GM21529 (cell line): ENCODE measurements around the gene ADAM12.
A peak's percentile ranks its signal among the peaks of the same experiment; 100 is the strongest.
"Not testable (repeated sequence)": the region's sequence is repeated elsewhere in the genome, so short reads cannot be mapped to it uniquely, and the experiment has no call there.

Experiments used
- ATAC-seq: cut with Tn5 transposase; IDR thresholded peaks from one replicate; pipeline ENCODE4 v1.9.1; 2021; ENCODE audit not compliant: unreplicated experiment

ADAM12 gene

DNA sequence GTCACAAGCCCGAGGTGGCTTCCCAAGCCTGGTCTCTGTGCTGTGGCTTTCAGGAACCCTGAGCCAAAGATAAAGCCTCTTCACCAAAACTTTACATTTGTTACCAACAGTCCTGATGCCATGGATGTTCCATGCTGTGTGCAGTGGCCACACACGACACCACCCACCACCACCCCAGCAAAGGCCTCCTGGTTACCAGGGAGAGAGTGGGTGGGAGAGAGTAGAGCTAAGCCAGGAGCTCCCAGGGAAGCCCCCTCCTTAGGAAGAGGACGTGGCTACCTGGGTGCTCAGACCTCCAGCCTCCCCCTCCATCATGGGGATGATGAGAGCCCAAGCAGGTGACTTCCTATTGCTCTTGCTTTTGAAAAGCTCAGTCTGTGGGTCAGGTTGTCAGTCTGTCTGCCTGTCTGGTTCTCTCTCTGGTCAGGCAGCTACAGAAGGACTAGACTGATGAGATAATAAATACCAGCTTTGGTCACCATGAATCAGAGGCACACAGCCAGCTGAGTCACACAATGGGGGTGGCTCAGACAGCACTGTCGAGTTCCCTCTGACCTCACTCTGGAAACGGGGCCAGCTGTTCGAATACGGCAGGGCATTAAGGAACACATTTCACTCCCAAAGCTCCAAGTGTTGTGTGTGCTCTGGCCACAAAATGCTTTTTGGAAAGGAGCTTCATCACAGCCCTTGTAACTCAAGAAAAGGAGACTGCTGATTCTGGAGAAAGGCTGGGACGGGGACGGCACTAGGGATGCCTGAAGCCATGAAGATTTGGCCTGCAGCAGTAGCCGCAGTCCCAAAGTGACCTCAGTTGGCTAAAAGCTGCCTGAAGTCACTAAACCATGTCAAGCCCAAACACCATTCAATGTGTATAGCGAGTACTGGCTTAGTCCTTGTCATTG, 325.9 kb downstream of the ADAM12 start:
- ATAC-seq = no peak

- no peak for ATAC-seq
Observed at GRCh38 chr10:126061526-126061925, 326.8 kb downstream of the ADAM12 start.

DNA sequence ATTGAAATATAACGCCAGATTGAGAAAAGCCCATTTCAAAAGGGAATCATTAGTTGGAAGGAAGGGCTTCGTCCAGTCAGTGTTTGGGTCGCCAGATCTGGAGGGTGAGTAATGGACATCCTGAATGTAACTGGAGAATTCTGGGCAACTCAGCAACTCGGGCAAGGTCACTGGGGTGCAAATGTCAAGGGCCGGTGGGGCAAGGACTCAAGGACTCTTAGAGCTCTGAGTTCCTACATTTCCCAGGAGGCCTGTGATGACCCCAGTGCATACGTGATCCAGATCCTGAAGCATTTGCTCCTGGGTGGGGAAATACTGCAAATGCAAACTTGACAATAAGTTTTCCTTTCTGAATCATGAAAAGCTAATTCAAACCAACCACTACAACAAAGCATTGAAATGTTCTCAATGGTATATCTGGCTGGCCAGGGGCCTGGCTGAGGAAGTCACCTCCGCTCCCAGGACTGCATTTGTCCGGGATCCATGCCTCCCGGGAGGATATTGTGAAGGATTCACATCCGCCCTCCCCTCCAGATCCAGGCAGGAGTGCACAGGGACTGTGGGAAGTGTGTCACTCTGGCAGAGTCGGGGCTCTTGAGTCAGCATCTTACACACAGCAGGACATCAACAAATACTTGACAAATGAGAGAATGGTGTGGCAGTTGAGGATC, 327.9 kb downstream of the ADAM12 start:
- ATAC-seq = no peak

DNA sequence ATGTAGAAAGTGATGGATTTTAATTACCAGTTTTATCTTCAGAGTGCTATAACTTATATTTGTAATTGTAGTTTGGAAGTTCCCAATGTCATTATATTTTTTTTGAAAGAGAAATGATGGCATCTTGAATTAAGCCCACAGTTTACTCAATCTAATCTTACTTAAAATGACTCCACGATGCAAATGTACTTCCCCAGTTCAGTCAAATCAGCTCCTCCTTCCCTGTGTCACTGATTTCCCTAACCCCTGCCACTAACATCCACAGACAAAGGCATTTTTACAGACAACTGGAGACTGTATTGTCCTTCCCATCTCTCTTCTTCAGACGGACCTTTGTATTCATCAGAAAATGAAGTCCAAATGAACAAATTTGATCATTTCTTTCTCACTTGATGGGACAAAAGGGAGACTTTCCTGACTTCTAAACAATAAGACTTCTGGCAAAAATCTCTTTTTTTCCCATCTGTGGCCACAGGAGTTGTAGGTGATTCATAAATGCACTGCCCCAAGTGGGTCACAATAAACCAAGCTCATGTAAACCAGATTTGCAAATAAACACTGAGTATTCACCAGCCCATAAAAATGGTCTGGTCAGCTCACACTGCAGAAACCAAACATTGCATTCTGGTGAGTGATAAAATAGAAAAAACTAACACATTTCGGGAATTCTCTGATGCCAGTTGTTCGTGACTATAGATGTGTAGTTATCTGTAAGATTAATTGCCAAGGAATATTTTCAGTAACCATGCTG, 329.0 kb downstream of the ADAM12 start:
- ATAC-seq = no peak

- ATAC-seq = no peak
Observed at GRCh38 chr10:126058507-126058906, 329.8 kb downstream of the ADAM12 start.

DNA sequence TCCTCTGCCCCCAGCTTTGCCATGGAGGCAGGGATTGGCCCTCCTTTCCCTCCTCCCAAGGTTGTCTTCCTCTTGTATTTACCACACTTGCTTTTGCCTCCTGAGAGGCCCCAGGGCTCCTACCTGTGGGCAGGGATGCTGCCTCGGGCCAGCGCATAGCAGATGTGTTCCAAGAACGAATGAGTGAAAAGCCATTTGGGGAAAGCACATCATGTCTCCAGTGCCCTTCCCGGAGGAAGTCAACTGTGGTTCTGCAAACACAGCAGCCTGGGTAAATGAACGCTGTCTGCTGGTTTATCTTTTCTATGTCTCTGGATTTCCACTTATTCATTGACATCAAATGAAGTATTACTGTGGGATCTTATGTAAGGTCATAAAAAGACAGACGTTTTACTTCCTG, 330.2 kb downstream of the ADAM12 start:
- no peak for ATAC-seq

DNA sequence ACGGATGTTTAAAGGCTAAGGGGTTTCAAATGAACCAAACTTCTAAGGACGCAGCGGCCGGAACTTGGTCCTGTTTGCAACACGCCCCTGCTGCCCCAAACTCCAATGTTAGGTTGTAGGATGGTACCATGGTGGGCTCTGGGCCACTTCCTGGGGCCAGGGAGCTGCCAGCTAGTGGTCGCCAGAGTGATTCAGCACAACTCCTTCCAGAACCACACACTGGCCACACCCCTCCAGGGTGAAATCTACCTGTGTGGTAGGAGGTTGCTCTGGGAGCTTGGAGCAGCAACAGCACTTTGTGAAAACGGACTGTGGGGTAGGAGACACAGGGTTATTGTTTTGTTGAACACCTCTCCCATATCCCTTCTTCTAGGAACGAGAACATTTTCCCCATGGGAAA, 330.8 kb downstream of the ADAM12 start:
- ATAC-seq = no peak

GRCh38 chr10:126054191-126054590, 334.1 kb downstream of the ADAM12 start:
- no peak for ATAC-seq

GRCh38 chr10:126052171-126052570, 336.1 kb downstream of the ADAM12 start:
- no peak for ATAC-seq

DNA sequence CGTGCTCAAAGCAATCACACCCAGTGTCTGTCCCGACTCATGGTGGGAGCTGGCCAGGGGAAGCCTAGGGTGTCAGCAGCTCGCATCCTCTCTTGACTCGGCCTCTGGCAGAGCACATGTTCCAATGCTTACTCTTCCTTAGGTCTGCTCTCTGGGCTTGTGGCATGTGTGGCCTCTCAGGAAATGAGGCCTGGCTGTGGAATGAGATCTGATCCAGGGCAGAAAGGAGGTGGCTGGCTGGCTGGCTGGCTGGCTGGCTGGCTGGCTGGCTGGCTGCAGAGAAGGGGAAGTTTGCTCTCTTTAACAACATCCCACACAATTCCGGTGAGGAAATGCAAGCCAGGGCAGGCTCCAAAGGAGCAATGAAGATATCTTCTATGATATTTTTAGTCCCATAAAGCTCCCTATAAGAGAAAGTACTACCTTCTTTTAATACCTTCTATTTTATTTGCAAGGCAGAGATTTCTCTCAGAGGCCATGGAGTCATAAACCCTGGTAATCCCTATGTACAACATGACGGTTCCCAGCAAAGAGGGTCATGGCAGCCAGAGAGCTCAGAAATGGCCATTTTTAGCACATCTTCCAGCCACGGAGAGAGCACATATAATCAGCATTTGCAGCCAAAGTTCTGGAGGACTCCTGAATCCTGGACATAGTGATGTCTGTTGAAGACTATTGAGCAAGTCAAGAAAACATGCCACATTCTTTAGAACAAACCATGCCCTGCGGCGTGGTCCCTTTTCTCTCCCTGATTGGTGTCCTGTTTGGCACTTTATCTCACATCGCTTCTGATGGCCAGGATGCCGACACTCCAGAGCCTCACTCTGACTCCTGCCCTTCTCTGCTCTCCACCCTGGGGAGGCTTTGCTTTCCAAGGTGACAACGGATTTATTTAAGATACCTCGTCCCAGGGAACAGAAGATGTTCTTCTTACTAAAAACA, 338.2 kb downstream of the ADAM12 start:
- ATAC-seq = no peak

DNA sequence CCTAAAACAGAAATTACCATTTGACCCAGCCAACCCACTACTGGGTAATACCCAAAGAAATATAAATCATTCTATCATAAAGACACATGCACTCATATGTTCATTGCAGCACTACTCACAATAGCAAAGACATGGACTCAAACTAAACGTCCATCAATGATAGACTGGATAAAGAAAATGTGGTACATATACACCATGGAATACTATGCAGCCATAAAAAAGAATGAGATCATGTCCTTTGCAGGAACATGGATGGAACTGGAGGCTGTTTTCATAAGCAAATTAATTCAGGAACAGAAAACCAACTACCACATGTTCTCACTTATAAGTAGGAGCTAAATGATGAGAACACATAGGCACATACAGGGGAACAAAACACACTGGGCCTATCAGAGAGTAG, 340.5 kb downstream of the ADAM12 start:
- ATAC-seq = not testable (repeated sequence)

DNA sequence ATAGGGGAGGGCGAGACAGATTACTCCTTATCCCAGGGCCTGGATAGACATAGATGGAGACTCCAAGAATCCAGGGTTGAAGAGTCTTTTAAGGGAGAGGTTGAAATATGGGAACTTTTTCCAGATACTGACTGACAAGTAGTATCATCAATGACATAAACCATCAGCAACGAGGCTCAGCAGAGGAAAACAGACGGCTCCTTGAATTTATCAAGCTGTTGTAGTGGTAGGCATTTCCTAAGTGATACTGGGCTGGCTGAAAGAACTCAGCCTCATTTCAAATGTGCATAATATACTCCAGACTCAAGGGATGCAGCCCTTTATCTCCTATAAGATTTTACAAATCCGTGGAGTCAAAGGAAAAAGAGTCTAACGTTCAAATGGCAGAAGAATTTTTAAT, 341.4 kb downstream of the ADAM12 start:
- no peak for ATAC-seq

- no peak for ATAC-seq
Observed at GRCh38 chr10:126045861-126046260, 342.4 kb downstream of the ADAM12 start.

DNA sequence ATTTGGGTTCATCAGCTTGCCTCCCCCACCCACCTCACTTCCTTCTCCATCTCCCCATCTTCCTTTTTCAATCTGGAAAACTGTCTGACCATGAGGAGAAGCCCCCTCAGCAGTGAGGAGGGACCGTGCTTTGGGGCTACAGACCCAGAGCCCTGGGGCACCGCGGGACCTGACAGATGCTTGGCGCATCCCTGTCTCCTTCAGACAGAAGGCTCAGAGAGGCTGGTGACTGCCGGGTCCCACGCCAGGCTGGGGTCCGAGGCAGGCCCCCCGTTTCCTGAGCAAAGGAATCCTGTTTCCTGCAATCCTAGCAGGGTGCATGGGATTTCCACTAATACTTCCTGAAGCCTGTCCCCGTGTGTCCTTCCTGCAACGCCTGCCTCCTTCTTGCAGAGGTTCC, 344.9 kb downstream of the ADAM12 start:
- no peak for ATAC-seq

- no peak for ATAC-seq
Observed at GRCh38 chr10:126042906-126043305, 345.4 kb downstream of the ADAM12 start.

DNA sequence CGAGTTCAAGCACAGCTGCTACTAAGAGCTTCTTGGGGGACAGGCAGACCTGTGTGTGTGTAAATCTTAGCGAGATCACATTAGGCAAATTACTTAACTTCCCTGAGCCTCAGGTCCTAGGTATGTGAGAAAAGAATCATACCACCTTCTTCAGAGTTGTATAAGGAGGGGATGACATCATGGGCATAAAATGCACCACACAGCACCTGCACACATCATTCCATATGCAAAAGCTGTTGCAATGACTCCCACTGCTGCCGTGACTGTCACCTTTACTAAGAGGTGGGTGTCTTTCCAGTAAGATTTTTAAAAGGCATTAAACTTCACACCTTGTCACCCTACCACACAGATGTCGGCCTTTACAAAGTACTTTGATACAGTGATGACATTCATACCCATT, 345.9 kb downstream of the ADAM12 start:
- ATAC-seq = no peak

GRCh38 chr10:126041804-126042231, 346.5 kb downstream of the ADAM12 start:
- ATAC-seq = peak; percentile 99

- ATAC-seq = no peak
Observed at GRCh38 chr10:126041117-126041516, 347.2 kb downstream of the ADAM12 start.

- no peak for ATAC-seq
Observed at GRCh38 chr10:126037946-126038345, 350.3 kb downstream of the ADAM12 start.

GRCh38 chr10:126036515-126036914, 351.8 kb downstream of the ADAM12 start:
- no peak for ATAC-seq
